ENCODE data around the gene DUSP22.

DNA sequence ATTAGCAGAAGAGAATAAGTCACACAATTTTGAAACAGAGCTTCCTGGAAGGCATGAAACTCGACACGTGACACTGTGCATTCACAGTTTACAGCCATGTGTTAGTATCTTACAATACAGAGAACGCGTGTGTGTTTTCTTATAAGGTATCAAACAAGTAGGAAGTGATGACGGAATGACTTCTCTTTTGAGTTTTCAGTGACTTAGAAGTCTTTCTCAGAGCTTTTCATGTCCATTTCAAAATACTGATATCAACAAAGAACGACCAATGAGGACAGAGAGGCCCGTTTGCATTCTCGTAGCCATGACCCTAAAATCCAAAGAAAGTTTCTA is 36.6 kb upstream of the DUSP22 start:
- TF ChIP-seq, protein P1, sequence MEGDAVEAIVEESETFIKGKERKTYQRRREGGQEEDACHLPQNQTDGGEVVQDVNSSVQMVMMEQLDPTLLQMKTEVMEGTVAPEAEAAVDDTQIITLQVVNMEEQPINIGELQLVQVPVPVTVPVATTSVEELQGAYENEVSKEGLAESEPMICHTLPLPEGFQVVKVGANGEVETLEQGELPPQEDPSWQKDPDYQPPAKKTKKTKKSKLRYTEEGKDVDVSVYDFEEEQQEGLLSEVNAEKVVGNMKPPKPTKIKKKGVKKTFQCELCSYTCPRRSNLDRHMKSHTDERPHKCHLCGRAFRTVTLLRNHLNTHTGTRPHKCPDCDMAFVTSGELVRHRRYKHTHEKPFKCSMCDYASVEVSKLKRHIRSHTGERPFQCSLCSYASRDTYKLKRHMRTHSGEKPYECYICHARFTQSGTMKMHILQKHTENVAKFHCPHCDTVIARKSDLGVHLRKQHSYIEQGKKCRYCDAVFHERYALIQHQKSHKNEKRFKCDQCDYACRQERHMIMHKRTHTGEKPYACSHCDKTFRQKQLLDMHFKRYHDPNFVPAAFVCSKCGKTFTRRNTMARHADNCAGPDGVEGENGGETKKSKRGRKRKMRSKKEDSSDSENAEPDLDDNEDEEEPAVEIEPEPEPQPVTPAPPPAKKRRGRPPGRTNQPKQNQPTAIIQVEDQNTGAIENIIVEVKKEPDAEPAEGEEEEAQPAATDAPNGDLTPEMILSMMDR (IDR thresholded peaks at IDR 0.05; ENCODE audit: low read length) = no peak
- TF ChIP-seq EZH2phosphoT487 (IDR thresholded peaks at IDR 0.05; ENCODE audit: low read length) = no peak
